ENCODE data around the gene FARP2. TPM values are rescaled to one million over a fixed set of nuclear protein-coding genes. Genes with fewer than 3 reads are reported as not detected.
"Not testable (repeated sequence)": the region's sequence is repeated elsewhere in the genome, so short reads cannot be mapped to it uniquely, and the experiment has no call there.

The FARP2 gene
- total RNA-seq, 1 experiment from 2014 or later, result 49.3 TPM

GRCh38 chr2:241450092-241450491 lies 94.0 kb downstream of the FARP2 start:
- POLR2A ChIA-PET; BruUV-seq (replicated peaks); H3K9me3 ChIP-seq (ENCODE audit: control insufficient read depth in 1 of 2, insufficient read depth in 1 of 2, low read depth in 1 of 2, low read length in 2 of 2); H3K36me3 ChIP-seq (ENCODE audit: control insufficient read depth in 1 of 2, insufficient read depth in 2 of 2, low read length in 2 of 2); ATAC-seq; RAD21 ChIA-PET (ENCODE audit: low non-redundant PET in 1 of 2, low total read pairs in 2 of 2, uncharacterized antibody in 2 of 2, unreplicated experiment in 2 of 2); H4K20me1 ChIP-seq (ENCODE audit: insufficient read depth); H3K4me3 ChIP-seq (replicated peaks in 1 of 2; ENCODE audit: low read depth in 1 of 2, low read length in 2 of 2); intact Hi-C loops (cut with micrococcal nuclease); H3K9me2 ChIP-seq (ENCODE audit: insufficient read depth); CTCF ChIA-PET; H3K4me2 ChIP-seq (ENCODE audit: low read length); H3K27me3 ChIP-seq (ENCODE audit: insufficient read depth, low read length); H3K79me2 ChIP-seq (ENCODE audit: insufficient read depth, low read length); H2AFZ ChIP-seq (ENCODE audit: low read depth, low read length, poor library complexity, severe bottlenecking); H3K4me1 ChIP-seq (ENCODE audit: control insufficient read depth in 1 of 2, insufficient read depth in 2 of 2, low read length in 2 of 2); H3K9ac ChIP-seq (ENCODE audit: low read length); DNase-seq (ENCODE audit: low read depth, low spot score); H3K27ac ChIP-seq (ENCODE audit: low read depth, low read length): not testable (repeated sequence)

GRCh38 chr2:241451840-241452506 lies 95.9 kb downstream of the FARP2 start:
- H3K27ac ChIP-seq (ENCODE audit: low read depth, low read length), result no peak overlapping the region
- no peaks in the 10 kb centered on the region for H3K9me3 ChIP-seq (ENCODE audit: control insufficient read depth in 1 of 2, insufficient read depth in 1 of 2, low read depth in 1 of 2, low read length in 2 of 2)
- H3K9ac ChIP-seq (ENCODE audit: low read length), result no peak overlapping the region
- H3K27me3 ChIP-seq (ENCODE audit: insufficient read depth, low read length), result no peaks in the 10 kb centered on the region
- CTCF ChIA-PET, result no interaction called here
- no peaks in the 10 kb centered on the region for H4K20me1 ChIP-seq (ENCODE audit: insufficient read depth)
- no peaks in the 10 kb centered on the region for H3K9me2 ChIP-seq (ENCODE audit: insufficient read depth)
- no peaks in the 10 kb centered on the region for H3K79me2 ChIP-seq (ENCODE audit: insufficient read depth, low read length)
- ATAC-seq (no peak), DNase-seq (ENCODE audit: low read depth, low spot score) (no peak)
- H3K4me2 ChIP-seq (ENCODE audit: low read length), result no peak overlapping the region
- TF ChIP-seq ZBTB33 (IDR thresholded peaks at IDR 0.05; ENCODE audit: extremely low read depth, insufficient replicate concordance, low read length), result no peak
- no peak for TF ChIP-seq MAX (IDR thresholded peaks at IDR 0.05)
- no peak for TF ChIP-seq CBX3 (IDR thresholded peaks at IDR 0.05; ENCODE audit: low read depth)
- TF ChIP-seq TCF7L2 (IDR thresholded peaks at IDR 0.05; ENCODE audit: borderline replicate concordance, extremely low read depth, insufficient read depth, insufficient read length), result no peak
- no peak for TF ChIP-seq EZH2phosphoT487 (IDR thresholded peaks at IDR 0.05; ENCODE audit: borderline replicate concordance)
- TF ChIP-seq EZH2 (IDR thresholded peaks at IDR 0.05), result no peak
- no peak for TF ChIP-seq JUND (IDR thresholded peaks at IDR 0.05)
- TF ChIP-seq ATF3 (IDR thresholded peaks at IDR 0.05), result no peak
- no peak for TF ChIP-seq POLR2A (IDR thresholded peaks at IDR 0.05; ENCODE audit: borderline replicate concordance, extremely low read depth, insufficient read depth, insufficient read length)
- TF ChIP-seq RAD21 (IDR thresholded peaks at IDR 0.05; ENCODE audit: low read depth), result no peak
- no peak for TF ChIP-seq CEBPB (IDR thresholded peaks at IDR 0.05; ENCODE audit: low read depth)
- no peak for TF ChIP-seq EGR1 (IDR thresholded peaks at IDR 0.05; ENCODE audit: low read depth)
- TF ChIP-seq POLR2AphosphoS5 (IDR thresholded peaks at IDR 0.05; ENCODE audit: low read depth, low read length), result no peak
- TF ChIP-seq SRF (IDR thresholded peaks at IDR 0.05; ENCODE audit: low read depth), result no peak
- TF ChIP-seq ELF1 (IDR thresholded peaks at IDR 0.05; ENCODE audit: borderline replicate concordance, low read depth), result no peak
- TF ChIP-seq YY1 (IDR thresholded peaks at IDR 0.05; ENCODE audit: extremely low read depth, insufficient replicate concordance, low read depth, low read length), result no peak
- peaks cover 2 to 9% of the 10 kb centered on the region in 2 experiments; a peak in 3 of 4 replicates for H3K4me1 ChIP-seq (ENCODE audit: control insufficient read depth in 1 of 2, insufficient read depth in 2 of 2, low read length in 2 of 2)
- H2AFZ ChIP-seq (ENCODE audit: low read depth, low read length, poor library complexity, severe bottlenecking), result no peak overlapping the region
- intact Hi-C loops (cut with micrococcal nuclease), result no loop called here
- no peaks in the 10 kb centered on the region for H3K36me3 ChIP-seq (ENCODE audit: control insufficient read depth in 1 of 2, insufficient read depth in 2 of 2, low read length in 2 of 2)
- H3K4me3 ChIP-seq (replicated peaks in 1 of 2; ENCODE audit: low read depth in 1 of 2, low read length in 2 of 2), result no peak overlapping the region
- BruUV-seq (replicated peaks), result no TSS peak
- RAD21 ChIA-PET (ENCODE audit: low non-redundant PET in 1 of 2, low total read pairs in 2 of 2, uncharacterized antibody in 2 of 2, unreplicated experiment in 2 of 2), result no interaction called here
- POLR2A ChIA-PET, result no interaction called here

Data from HCT116 (cell line).